22Rv1 (cell line): ENCODE results near the gene APOL6.

Experiments used
- CTCF ChIP-seq: fragments of 450-650 bp; IDR thresholded peaks from 2 replicates; pipeline ENCODE4 v1.5.1; 2017; ENCODE audit warnings: mild to moderate bottlenecking
- ZFX ChIP-seq: fragments of 450-650 bp; IDR thresholded peaks from 2 replicates; pipeline ENCODE4 v1.6.1; 2017; ENCODE audit warnings: antibody characterized with exemption, borderline replicate concordance

GRCh38 chr22:35662914-35663313, 14.7 kb downstream of the APOL6 start:
- no peak for TF ChIP-seq CTCF
- no peak for TF ChIP-seq ZFX
